Inflammatory macrophage treated with lipopolysaccharide for 1 hour (primary cell): Measurements from ENCODE around the gene ADCY2.

ENCODE experiments used
- DNase-seq, 2 donors: peaks; one replicate each; pipeline ENCODE4 v3.0.0-alpha.2; 2020 to 2022

Gene ADCY2

DNA sequence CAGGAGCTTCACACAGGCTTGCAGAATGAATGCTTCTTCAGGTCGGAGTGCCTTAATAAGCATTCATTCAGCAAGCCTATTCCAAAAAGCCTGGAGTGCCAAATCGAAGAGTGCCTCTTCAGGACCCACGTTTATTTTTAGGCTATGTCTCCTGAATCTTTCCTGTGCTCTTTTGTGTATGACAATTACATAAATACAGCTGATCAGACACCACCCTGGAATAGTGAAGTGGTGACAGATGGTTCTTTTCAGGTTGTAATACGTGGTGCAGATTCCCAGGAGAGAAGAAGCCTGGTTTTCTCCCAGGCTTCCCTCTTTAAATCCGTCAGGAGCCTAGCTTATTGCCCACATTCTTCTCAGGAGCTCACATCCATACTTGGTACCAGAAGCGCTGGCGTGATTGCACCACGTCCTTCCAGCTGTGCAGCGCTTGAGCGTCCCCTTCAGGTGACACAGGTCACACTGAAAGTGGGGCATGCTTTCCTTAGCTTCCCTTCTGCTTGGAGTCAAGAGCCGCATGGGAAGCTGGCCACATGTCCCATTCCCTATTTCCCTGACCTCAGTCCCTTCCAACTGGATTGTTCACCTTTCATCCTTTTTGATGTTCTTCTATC lies 123.1 kb downstream of the ADCY2 start:
- no peak for DNase-seq

DNA sequence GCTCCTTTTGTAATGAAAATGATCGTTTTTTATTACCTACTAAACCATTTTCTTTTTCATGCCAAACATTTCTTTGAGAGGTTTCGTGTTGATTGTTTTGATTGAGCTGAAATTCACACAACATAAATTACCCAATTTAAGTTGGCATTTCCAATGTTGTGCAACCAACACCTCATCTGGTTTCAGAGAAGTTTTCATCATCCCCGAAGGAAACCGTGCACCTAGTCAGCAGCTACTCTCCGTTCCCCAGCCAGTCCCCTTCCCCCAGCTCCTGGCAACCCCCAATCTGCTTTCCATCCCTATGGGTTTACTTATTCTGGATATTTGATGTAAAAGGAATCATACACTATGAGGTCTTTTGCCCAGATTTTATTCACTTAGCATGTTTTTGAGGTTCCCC lies 123.6 kb downstream of the ADCY2 start:
- peak in 1 of 2 donors; percentile 1 for DNase-seq

DNA sequence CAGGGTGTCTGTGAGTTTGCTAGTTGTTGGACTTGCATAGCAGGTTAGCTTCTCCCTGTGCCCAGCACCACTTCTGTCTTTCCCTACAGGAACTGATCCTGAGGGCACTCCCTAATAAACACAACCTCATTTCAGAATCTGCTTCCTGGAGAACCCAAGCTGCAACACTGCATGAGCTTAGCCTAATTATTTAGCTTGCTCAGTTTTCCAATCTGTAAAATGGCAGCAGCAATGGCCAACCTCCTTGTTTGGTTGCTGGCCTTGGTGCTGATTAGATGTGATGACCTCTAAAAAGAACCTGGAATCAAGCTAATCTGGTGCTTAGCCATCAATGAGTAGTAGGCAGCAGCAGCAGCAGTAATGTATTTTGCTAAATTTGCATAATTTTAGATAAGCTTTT lies 133.9 kb downstream of the ADCY2 start:
- DNase-seq = no peak

DNA sequence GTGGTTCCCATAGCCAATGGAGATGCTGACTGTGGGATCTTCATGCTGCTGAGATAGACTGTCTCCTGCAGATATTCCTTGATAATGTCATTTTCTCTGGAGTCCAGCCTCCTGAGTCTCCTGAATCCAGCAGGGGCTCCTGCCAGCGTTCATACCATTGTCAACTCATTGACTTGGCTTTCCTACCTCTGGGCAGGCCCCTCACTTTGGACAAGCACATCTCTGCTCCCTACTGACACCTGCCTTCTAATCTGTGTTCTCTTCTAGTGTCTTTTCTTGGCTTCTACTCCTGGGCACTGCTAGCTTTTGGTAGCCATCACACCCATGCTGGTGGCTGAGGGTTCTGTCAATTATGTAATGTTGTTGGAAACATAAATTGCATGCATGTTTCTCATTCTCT lies 138.0 kb downstream of the ADCY2 start:
- DNase-seq = no peak

DNA sequence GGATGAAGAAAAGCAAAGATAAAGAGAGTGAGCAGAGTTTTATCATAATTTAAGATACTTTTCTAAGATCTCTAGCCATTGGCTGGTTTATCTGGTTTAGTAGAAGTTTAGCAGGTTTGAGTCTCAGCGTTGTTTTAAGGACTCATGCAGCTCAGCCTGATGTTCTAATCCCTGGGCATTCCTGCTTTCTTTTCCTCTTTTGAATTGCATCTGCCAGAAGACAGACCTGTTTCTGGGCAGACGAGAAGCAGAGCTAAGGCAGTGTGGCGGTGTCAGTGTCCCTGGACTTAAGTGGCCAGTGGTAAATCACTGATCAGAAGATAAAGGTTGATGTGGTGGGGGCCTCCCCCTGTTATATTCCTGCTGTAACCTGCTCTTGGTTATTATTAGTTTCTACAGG lies 138.6 kb downstream of the ADCY2 start:
- DNase-seq = no peak

DNA sequence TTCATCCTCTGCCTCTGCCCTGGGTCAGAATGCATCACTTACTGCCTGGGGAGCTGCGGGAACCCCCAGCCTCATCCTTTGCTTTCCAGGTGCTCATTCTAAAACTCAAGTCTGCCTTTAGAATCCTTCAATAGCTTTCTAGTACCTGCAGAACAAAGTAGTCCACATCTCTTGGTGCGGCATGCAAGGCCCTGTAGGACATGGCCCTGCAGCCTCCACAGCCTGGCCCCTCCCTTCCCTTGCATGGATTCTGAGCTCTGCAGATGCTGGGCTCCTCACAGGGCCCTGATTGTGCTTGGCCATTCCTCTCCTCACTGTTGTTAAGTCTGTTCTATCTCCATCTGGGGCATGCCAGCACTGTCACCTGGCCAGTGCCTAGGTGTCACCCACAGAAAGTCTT lies 141.6 kb downstream of the ADCY2 start:
- DNase-seq = no peak

DNA sequence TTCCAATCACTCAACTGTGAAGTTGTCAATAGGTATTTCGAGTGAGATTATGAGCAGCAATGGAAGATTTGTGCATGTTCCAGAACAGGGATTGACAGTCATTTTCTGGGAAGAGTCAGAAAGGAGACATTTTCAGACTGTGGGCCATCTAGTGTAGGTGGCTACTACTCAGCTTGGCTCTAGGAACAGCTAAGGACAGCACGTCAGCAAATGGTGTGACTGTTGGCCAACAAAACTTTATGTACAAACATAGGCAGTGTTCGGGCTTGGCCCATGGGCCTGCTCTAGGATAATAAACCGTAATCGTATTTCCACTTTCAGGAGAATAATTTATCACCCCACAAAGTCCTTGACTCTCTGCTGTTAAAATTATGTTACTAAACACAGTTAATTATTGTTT lies 143.6 kb downstream of the ADCY2 start:
- DNase-seq = no peak

DNA sequence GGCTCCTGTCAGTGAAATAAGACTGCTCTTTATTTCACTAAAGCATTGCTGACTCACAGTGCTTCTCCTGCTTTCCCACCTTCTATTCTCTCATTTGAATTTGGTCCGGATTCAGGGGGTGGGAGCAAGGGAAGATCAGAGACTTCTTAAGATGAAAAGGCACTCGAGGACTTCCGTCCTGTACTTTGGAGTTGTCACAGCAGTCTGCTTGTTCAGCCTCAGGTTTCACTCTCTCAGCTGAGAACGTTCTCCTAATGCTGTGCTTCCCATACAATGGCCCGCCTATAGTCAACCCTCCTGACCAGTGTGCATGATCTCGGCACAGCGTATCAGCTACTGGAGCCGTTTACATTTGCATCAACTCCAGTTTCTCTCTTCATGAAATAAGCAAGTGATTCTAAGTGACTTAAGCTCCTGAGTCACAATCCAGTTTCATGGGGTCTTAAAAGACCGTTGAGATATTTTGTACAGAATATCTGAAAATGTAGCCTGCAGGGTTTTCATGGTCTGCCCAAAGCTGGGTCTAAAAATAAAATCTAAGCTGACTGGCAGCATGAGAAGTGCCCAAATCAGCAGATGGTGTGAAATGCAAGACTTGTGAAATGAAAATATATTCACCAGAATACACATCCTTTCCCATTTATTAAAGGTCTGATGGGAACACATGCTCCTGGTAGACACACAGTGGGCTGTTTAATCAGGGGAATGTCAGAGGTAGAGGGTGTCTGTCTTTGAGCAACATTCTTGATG lies 145.0 kb downstream of the ADCY2 start:
- no peak for DNase-seq

DNA sequence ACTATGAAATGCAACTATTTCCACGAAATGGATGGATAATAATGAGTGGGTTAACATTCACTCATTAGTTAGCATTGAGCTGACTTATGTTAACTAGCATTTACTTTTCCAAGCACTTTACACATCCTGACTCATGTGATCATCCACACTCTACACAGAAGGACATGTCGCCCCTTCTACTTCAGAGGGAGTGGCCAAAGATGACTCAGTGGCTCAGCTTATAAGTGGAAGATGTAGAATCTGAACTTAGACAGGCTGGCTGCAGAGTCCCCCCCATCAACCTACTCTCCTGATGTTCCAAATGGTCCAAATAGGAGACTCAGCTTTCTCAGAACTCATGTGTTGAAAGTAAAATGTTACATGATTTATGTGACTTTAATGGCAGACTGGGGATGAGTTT lies 146.0 kb downstream of the ADCY2 start:
- DNase-seq = no peak

DNA sequence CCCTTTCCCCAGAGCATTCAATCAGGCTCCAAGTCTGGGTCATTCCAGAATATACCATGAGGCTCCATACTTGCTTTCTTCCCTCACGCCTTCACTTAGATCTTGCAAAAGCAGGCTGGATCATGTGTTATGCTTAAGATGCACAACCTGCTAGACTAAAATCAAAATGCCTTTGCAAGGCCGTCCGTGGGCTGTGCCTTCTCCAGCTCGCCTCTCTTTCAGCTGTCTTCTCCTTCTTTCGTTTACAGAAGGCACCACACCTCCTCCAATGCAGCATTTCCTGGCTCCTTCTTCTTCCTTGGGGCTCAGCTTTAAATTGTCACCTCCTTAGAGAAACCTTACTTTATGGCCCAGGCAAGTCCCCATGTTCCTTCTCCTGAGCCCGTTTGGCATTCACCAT lies 150.6 kb downstream of the ADCY2 start:
- DNase-seq = no peak

DNA sequence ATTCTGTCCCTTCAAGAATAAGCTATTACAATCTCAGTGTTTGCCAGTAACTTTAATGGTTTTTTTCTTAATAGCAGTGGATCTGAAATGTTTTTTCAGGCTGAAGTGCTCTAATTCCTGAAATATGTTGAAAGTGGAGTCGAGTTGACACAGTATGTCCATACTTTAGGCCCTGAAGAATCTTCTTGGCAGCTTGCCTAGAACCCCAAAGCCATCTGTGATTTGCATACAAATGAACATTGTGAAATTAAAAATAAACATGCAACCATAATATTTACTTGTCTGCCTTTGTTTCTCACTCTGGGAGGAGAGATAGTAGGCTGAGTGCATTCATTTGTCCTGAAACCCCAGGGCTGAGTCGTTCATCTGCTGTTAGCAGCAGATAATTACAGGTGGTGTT lies 152.7 kb downstream of the ADCY2 start:
- no peak for DNase-seq

DNA sequence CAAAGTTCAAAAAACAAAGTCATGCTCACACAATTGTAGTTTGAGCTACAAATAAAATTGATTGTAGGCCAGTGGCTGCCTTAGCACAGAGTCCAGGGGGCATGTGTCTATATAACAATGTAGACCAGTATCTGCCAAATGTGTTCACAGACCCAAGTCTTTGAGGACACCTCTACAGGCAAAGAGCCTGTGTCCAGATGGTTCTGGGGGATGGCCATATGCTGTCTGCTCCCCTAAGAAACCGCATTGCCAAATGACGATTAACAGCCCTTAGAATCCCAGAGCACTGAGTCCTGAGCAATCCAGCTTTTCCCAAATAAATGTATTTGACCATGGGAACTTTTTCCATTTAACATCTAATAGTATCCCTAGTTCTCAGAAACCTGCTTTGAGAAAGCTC lies 169.6 kb downstream of the ADCY2 start:
- no peak for DNase-seq

DNA sequence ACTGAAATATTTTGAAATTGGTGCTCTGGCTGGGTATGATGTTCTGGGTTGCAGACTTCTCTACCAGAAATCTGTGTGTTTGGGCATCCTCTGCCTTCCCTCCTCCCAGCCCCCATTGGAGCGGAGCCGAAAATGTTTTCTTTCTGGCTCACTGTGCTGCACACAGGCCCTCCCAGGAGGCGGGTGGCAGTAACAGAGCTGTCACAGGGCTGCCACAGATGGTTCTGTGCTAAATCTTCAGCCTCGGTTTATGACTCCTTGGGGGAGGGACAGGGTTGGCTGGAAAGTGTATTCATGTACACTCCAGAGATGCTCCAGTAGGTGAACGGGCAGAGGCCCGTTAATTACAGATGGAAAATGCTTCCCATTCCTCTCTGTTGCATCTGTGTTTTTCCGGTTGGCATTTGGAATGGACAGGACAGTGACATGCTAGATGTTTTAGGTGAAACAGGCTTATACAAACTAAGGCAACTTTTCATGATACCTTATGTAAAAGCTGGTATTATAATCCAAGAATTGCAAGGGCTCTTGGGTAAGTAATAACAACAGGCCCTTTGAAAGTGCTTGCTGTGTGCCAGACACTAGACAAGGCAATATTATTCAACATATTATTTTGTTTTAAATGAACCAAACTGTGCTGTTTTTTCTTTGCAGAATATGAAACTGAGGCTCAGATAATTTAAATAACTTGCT lies 180.2 kb downstream of the ADCY2 start:
- DNase-seq = no peak

DNA sequence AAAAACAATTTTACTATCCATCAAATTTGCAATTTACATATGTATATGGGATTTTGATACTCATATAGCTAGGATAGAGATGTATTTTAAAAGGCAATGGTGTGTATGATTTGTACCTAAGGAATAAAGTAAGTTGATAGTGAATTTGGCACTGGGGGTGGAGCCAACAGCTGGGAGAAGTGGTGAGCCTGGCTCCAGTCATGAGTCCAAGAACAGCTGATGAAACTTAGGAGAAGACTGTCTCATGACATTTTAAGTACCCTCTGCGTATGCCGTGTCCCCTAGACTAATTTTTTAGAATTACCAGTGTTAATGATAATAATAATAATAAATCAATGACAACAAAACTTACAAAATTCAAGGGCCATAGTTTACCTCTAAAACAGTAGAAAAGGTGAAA lies 181.4 kb downstream of the ADCY2 start:
- DNase-seq = no peak

DNA sequence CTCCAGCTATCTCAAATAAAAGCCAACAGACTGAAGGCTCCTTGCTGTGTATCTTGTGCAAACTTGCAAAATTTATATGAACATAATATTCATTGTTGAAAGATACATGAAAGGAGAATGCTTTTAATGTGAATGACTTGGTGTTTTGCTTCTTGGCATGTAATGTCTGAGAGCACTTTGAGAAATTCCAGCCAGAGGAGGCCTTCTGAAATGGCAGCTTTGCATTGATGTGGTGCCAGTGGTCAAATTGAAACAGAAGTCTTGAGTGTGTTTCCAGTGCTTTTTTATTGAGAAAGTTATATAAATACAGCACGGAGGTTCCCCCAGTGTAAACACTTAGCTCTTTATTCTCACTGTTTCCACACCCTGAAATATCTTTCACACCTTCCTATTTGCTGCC lies 182.1 kb downstream of the ADCY2 start:
- no peak for DNase-seq

DNA sequence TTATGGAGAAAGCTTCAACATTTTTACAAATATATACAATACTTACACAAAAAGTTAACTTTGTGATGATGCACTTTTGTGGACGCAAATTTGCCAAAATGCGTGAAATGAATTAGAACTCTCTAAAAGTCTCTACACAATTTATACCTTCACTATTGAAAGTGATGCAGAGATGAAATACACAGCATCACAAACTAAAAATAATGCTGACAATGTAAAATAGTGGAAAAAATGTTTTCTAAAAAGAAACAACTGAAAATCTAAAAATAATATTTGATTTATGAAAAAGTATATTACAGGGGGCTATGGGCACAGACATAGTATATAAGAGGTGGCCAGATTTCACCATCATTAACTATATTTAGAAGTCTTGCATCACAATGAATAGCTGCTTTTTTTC lies 188.8 kb downstream of the ADCY2 start:
- no peak for DNase-seq

DNA sequence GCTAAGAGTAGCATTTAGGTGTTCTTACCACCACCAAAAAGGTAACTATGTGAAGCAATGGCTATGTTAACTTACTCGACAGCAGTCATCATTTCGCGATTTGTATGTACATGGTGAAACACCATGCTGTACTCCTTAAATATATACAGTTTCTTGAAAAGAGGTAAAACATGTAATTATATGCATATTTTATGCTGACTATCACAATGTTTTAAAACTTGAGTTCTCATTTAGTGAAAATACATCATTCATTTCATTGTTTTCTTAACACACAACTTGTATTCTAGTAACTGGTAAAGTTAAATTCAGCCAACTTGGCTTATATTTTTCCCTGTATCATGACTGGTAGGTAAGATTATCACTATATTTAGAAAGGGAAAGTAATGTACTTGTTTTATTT lies 189.9 kb downstream of the ADCY2 start:
- no peak for DNase-seq

DNA sequence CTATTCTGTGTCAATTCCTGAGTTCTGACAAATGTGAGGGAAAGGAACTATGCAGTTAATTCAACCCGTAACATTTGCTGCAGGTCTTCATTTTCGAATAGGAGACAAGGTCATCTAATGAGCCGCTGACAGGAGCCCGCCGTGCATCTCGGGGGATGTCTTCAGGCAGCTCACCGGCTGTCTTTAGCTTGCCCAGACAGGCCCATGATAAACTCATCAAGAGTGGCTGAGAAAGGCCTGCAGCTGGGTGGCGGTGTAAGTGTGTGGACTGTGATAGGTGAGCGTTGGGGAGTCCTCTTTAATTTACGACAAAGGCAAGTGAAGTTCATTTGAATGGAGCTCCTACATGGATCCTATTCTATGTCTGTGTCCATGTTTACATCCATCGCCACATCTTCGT lies 190.5 kb downstream of the ADCY2 start:
- no peak for DNase-seq

DNA sequence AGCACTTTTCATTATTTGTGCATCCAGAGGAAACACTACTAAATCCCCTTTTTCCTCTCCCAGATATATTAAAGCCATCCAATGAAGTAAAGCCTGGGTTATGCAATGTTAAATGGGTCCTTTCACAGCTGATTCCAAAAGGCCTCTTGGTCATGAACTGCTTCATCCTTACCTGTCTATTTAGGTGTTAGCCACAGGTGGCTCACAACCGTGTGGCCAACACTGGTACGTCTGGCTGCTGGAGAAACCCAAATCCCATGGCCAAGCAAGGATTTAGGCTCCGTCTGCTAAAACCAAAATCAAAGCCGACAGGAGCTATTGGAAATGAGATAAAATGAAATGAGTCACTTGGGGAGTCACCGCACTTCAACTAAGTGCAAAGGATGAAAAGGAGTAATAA lies 193.9 kb downstream of the ADCY2 start:
- DNase-seq = no peak

DNA sequence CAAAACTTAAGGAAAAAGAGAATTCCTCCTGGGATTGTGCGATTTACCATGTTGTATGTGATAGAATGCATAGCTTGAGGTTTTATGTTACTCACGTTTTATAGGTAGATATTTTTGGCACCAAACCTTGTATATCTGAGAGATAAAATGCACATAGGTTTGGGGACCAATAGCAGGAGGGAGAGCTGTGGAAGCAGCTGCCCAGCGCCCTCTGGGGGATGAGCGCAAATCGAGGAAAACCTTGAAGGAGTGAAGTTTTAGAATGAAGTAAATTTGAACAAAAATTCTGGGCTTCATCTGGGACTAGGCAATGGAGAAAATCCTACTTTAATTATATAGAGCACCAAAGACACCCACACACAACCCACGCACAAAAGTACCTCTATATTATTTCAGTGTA lies 197.0 kb downstream of the ADCY2 start:
- peak in 1 of 2 donors; percentile 2 for DNase-seq

DNA sequence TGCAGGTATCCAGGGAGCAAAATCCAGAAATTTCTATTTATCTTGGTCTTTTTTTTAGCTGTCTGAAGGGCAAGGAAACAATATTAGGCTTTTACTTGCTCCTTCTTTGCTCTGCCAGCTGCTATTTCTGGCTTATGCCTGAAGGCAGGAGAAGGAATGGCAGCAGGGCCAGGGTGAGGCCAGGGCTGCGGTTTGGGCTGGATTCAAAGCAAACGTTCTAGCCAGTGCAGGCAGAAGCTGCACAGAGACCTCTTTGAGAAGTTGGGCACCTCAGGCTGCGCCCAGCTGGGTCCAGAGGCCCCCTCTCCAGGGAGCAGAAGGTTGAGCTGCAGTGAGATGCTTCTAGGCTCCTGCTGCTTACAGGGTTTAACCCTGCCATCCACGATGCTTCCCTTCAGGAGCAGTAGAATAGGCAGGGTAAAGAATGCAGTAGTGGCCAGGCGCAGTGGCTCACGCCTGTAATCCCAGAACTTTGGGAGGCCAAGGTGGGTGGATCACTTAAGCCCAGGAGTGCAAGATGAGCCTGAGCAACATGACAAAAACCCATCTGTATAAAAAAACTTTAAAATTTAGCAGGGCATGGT lies 201.2 kb downstream of the ADCY2 start:
- no peak for DNase-seq

DNA sequence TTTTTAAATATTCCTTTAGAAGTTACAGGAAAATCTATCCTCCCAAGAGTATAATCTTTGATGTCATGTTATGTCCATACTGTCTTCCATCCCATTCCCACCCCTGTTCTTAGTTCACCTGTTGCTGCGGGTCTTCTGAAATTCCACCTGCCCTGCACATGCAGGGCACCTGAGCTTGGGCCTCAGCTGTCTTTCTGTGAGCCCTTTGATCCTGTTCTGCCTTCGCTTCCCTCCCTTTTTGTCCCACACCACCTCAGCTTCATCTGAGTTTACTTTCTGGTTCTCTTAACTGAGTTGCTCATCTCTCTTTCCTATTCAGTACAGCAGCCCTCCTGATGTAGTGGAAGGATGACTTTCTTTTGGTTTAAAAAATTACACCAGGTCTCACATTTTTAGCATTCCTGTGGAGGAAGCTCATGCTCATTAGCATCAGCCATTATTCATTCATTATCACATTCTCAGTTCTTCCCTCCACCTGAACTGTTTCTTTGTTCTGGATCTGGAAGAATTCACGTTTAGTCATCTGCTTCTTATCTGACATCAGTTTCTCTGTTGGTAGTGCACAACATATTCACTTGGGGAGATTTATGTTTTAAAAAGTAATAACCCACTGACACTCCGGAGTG lies 211.0 kb downstream of the ADCY2 start:
- no peak for DNase-seq

DNA sequence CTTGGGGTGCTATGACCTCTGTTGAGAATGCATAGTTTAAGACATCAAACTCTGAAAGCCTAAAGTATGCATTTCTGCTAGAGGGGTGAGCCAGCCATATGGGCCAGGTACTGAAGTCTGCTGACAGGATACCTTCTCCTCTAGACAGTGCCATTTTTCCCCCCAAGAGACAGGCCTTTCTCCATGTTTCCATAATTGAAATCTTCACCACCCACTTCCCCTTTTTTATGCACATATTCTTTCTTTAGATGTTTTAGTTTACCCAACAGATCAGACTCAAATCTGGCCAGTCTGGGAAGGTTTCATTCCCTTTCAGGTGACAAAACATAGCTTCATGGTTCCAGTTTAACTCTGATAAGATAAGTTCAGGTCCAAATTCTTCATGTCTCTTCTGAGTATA lies 212.8 kb downstream of the ADCY2 start:
- no peak for DNase-seq

DNA sequence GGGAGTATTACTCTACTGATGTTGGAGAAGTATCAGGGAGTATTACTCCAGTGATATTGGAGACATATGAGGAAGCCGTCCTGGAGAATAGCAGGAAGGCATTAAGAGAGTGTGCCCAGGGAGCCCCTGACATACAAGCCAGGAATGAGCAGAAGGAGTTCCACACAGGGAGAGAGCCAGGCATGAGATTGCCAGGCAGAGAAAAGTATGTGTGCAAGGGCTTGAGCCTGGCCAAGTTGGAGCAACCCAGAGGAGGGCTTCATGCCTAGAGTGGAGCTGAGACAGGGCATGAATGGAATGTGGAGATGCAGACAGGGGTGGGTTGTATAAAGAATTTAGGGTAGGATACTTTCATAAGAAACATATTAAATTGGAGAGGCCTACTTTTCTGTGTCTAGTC lies 213.8 kb downstream of the ADCY2 start:
- DNase-seq = no peak
